HG03103 (cell line): ENCODE data around the gene CAMTA1.

Source experiments
- ATAC-seq: cut with Tn5 transposase; IDR thresholded peaks from one replicate; pipeline ENCODE4 v1.9.1; 2021; ENCODE audit warnings: low read depth; ENCODE audit not compliant: unreplicated experiment

CAMTA1 gene

DNA sequence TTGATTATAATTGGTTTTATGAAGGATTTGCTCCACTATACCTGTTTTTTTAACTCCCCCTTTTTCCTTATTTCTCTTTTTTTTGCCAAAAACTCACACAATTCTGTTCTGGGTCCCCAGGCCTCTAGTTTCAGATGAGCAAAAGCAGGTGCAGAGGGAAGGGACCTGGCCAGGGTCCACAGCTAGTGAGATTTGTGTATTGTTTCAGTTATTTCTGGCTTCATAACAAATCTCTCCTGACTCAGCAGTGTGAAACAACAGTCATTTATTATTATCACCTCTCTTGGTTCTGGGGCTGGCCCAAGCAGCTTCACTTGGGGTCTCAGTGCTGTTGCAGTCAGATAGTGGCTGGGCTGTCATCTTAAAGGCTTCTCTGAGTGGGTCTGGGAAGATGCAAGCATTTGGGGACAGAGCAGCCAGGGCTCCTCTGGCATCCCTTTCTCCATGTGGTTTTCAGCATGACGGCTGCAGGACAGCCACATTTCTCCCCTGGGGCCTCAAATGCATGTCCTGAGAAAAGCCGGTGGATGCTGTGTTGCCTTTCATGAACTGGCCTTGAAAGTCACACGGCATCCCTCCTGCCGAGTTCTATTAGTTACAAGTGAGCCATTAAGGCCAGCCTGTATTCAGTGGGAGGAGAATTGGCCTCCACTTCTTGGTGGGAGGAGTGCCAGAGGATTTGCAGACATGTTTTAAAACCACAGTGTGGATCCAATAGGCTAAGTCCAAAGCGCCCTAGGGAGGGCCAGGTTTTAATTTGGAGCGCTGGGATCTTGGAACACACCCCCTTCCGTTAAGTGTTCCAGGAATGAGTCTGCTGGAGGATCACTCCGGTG is 137.1 kb downstream of the CAMTA1 start:
- no peak for ATAC-seq

GRCh38 chr1:6923012-6923411 is 137.8 kb downstream of the CAMTA1 start:
- no peak for ATAC-seq

DNA sequence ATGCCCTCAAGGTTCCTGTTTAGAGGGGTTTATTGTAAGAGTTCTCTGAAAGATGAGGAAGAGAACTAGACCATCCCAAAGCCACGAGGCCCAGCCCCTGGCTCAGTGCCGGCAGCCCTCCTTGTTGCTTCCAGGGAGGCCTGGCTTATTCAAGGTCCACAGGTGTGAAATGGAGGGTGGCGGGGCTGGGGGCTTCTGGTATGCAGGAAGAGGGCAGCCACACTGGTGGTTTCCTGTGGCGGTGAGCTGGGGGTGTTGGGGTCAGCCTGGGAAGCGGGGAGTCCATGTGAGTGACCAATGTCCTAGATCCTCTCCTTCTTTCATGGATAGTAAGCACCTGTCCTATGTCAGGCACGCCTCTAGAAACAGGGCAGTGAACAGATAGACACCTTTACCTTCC is 138.2 kb downstream of the CAMTA1 start:
- no peak for ATAC-seq

DNA sequence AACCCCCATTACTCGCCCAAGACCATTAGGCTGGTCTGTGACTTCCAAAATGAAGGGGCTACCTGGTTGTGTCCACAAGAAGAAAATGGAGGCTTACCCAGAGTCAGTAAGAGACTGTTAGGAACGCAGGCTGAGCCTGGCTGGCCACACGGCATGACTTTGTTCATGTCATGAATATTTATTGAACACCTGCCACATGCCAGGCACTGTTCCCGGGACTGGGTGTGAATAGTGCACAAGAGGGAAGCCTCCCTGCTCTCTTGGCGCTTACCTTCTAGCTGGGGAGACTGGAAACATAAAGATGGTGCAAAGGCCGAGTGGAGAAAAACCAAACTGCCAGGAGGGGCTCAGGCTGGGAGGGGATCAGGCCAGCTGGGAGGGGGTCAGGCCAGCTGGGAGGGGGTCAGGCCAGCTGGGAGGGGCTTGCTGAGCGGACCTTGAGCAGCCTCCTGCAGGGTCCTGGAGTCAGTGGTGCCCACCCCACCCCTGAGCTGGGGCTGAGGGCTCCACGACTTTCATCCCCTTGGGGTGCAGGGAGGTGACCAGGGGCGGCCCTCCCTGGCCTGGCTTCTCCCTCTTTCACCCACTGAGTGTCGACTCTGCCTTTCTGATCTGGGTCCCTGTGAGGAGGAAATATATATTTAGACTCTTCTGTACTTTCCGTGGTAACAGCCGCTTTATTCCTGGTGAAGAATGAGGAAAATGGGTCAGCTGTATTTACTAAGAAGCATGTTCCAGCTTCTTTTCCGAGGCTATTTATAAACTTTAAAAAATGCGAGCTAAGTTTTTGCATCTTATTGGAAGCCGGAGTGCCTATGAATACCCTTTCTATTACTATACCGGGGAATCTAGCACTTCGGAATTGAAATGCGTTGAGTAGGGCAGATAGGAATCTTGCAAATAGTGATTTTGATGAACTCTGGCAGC is 139.0 kb downstream of the CAMTA1 start:
- ATAC-seq, result no peak

DNA sequence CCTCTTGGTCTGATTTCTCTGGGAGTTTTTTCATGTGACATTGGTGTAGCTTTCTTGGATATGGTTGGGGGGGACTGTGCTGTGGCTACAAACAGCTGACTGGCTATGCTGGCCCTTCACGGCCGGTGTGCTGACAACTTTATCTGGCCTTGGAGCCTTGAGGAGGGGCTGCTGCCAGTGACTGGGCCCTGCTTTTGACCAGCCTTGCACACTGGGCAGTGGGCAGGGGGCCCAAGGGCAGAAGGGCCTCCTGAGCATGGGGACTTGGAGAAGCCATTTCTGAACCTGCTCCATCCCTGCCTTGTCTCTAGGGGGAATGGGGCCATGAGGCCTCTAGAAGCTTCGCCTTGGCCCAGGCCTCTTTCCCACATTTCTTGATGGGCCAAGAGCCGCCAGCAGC is 139.6 kb downstream of the CAMTA1 start:
- ATAC-seq, result no peak

- no peak for ATAC-seq
Measured at GRCh38 chr1:6927626-6928025, 142.4 kb downstream of the CAMTA1 start.

DNA sequence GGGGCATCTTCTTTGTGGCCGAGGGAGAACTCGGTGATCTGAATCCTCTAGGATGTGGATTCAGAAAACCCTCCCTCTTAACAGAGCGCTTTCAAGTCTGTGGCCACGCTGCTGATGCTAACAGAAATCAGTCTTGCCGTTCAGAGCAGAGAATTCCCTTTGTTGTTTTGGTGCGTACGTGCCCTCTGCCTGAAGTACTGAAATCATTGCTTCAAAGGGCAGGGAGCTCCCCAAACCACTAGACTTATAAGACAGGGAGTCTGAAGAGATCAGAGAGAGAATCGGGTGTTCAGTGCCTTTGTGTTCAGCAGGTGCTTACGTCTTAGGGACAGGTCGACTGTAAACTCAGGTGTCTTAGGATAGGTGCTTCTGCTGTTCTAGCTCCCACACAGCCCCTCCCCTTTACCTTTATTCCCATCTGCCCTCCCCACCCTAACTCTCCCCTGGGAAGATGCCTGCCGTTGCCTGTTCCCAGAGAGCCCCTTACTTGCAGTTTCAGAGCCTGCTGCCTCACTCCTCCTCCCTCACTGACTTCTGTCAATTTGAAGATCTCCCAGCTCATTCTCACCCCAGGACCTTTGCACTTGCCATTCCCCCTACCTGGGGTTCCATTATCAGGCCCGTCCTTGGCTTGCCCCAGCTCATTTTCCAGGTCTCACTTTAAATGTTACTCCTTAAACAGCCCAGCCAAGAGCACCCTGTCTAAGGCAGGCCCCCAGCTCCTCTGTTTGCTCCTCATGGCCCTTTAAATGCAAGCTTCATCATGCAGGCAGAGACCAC is 143.0 kb downstream of the CAMTA1 start:
- no peak for ATAC-seq

DNA sequence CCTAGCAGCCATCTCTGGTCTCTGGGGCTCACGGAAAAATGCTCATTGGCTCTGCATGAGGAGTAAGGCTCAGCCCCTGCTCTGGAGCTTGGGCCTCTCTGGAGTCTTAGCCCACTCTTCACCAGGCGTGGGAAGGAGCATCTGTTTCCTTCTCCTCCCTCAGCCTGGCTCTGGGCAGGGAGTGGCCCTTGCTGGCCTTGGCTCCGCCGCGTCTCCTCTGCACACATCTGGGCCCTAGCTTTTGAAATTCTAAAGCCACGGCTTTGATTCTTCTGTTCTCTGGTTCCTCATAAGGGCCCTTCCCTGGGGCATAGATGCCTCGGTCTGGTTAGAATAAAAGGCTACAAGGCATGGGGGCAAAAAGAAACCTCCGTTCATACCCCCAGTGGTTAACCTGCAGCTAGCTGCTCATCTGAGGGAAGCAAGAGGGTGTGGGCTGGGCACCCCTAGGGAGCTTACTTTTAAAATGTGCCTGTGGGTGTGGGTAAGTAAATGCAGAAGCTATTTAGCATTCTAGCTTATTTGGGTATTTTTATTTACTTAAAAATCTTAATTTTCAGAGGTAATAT is 145.6 kb downstream of the CAMTA1 start:
- no peak for ATAC-seq

- ATAC-seq, result no peak
Measured at GRCh38 chr1:6935361-6935883, 150.2 kb downstream of the CAMTA1 start.

DNA sequence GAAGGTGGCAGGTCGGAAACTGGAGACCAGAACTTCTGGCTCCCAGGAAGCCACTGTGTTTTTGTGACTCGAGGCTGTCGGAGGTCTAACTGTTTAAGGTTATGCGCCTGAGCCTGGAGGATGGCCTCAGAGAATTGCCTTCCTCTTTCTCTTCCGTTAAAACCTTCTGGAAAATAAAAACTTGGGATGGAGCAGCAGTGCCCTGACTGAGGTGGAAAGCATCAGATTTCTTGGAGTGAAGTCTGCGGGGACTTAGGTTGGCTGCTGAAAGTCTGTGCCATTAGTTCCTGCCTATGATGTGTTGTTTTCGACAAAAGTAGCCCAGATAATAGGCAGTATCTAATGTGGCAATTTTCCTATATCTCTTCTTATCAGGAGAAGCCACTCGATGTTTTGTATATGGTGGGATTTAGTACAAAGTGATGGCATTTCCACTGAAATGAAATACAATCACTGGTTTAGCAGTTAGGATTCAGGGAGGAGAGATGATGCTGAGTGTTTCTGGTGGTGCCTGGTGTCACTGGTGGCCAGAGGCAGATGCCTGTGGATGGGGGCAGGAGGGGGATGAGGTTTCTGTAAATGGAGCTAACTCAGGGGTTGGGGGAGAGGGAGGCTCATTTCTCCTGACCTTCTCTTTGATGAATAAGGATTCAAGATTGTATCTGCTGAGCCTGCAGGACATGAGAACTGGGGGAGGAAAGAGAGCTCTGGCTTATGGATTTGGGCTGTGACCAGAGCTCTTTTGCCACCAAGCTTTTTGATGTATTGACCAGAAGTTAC is 150.8 kb downstream of the CAMTA1 start:
- no peak for ATAC-seq

- no peak for ATAC-seq
Measured at GRCh38 chr1:6937048-6937447, 151.8 kb downstream of the CAMTA1 start.

- ATAC-seq, result no peak
Measured at GRCh38 chr1:6939363-6939762, 154.1 kb downstream of the CAMTA1 start.

- ATAC-seq, result no peak
Measured at GRCh38 chr1:6941786-6942185, 156.5 kb downstream of the CAMTA1 start.

- no peak for ATAC-seq
Measured at GRCh38 chr1:6942990-6943389, 157.7 kb downstream of the CAMTA1 start.

- no peak for ATAC-seq
Measured at GRCh38 chr1:6944434-6944833, 159.2 kb downstream of the CAMTA1 start.

DNA sequence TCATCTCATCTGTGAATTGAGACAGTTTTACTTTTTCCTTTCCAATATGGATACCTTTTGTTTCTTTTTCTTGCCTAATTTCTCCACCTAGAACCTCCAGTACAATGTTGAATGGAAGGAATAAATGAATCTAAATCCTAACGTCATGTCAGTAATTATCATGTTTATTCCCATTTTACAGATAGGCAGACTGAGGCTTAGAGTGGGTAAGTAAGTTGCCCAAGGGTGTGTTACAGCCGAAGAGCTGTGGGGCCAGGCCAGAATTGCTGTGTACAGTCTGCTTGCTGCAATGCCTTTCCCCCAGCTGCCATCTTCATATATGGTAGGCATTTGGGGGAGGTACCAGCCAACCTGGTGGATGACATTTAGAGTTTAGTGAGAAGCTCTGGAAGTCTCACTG is 162.7 kb downstream of the CAMTA1 start:
- no peak for ATAC-seq

GRCh38 chr1:6948416-6948815 is 163.2 kb downstream of the CAMTA1 start:
- no peak for ATAC-seq

DNA sequence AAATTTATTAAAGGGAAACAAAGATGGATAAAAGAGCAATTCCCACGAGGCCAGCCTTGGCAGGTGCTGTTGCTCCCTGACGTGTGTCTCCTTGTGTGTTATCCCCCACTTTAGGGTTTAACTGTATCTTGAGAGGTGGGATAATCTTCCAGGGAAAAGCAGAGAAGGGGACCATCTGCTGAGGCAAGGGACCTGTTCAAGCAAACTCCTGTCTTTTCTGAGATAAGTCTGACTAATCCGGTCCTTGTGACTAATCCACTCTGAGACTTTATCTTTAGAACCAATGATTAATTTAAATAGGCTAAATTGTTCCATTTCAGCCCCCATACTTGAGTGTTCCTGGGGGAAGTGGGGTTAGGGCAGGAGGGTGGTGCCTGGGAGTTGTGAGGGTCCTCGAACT is 163.6 kb downstream of the CAMTA1 start:
- ATAC-seq, result no peak

DNA sequence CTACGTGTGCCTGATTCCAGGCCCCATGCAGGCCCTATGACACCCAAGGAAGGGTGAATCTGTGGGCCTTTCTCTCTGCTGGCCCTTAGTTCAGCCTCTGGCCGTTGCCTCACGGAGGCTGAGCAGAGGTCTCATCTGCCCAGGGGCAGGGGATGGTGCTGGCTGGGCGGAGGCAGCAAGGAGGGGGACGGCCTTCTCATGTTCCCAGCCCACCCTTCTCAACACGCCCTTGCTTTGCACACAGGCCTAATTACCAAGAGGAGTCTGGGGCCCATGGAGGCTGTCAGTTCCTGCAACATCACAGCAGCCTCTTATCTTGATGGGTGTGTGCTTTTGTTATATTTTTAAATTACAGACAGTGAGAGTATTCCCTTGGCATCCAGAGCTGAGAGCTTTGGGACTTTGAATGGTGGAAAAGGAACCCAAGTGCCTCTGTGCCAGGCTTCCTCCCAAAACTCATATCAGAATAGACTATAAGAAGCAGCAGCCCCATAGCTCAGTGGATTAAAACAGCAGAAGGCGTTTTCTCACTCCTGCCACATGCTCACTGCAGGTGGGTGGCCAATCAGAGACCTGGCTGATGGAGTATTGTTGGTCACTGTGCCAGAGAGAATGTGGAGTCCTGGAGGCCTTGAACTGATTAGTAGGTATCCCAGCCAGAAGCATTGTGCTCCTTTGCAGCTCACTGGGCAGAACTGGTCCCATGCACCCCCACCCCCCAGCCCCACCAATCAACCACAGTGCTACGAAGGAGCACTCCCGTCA is 164.9 kb downstream of the CAMTA1 start:
- no peak for ATAC-seq
